Stimulated activated CD4-positive, alpha-beta T cell treated with anti-CD3 and anti-CD28 coated beads, Interleukin-4, amount 100 ng/mL, for 24 hours (primary cell): Measurements from ENCODE around the gene KRT3.

Experiments used
- DNase-seq: peaks from one replicate; pipeline ENCODE4 v3.0.0-alpha.2; 2020

The KRT3 gene

GRCh38 chr12:52795694-52796428, at the start of gene KRT3:
TSS of gene KRT3 (minus strand) at chr12:52796117. CDS start at chr12:52796042, 75 bp downstream.
- no peak for DNase-seq

- DNase-seq: no peak
These were observed 48.5 kb upstream of the KRT3 start for GRCh38 chr12:52844386-52844785.

GRCh38 chr12:52839436-52840105, 43.7 kb upstream of the KRT3 start:
- DNase-seq: no peak

- DNase-seq: no peak
These were observed 42.9 kb upstream of the KRT3 start for GRCh38 chr12:52838609-52839435.

GRCh38 chr12:52837781-52838608, 42.1 kb upstream of the KRT3 start:
- no peak for DNase-seq

GRCh38 chr12:52837413-52837741, 41.5 kb upstream of the KRT3 start:
- no peak for DNase-seq

GRCh38 chr12:52836491-52837412, 40.8 kb upstream of the KRT3 start:
- no peak for DNase-seq

- DNase-seq: peak; percentile 67
These were observed 40.1 kb upstream of the KRT3 start for GRCh38 chr12:52836042-52836466.

- DNase-seq: no peak
These were observed 39.5 kb upstream of the KRT3 start for GRCh38 chr12:52835271-52836041.

- no peak for DNase-seq
These were observed 38.7 kb upstream of the KRT3 start for GRCh38 chr12:52834727-52835001.

GRCh38 chr12:52833922-52834726, 38.2 kb upstream of the KRT3 start, which contains the start of gene KRT79:
TSS of gene KRT79 (minus strand) at chr12:52834311. CDS start at chr12:52834260, 51 bp downstream.
- DNase-seq: no peak

GRCh38 chr12:52832985-52833905, 37.3 kb upstream of the KRT3 start:
- DNase-seq: no peak

GRCh38 chr12:52832451-52832850, 36.5 kb upstream of the KRT3 start:
- no peak for DNase-seq

- no peak for DNase-seq
These were observed 35.3 kb upstream of the KRT3 start for GRCh38 chr12:52831251-52831650.

- no peak for DNase-seq
These were observed 34.3 kb upstream of the KRT3 start for GRCh38 chr12:52829986-52830770.

GRCh38 chr12:52828591-52829021, 32.7 kb upstream of the KRT3 start:
- no peak for DNase-seq

GRCh38 chr12:52828156-52828555, 32.2 kb upstream of the KRT3 start:
- DNase-seq: no peak

GRCh38 chr12:52827499-52828090, 31.7 kb upstream of the KRT3 start:
- DNase-seq: no peak
